ENCODE measurements around the gene MALRD1. TPM values are rescaled to one million over a fixed set of nuclear protein-coding genes. Genes with fewer than 3 reads are reported as not detected.

Gene MALRD1
- total RNA-seq, 1 experiment from 2014 or later: 0.69 TPM

GRCh38 chr10:19054289-19054835 is 5.8 kb downstream of the MALRD1 start:
- Histone ChIP-seq H3K36me3 (replicated peaks; ENCODE audit: control insufficient read depth, insufficient read depth, low read length) (no peaks in the 10 kb centered on the region), H3K4me3 (ENCODE audit: insufficient read depth, low read depth, low read length) (no peak overlapping the region), H3K27me3 (ENCODE audit: control insufficient read depth, insufficient read depth, low read length) (no peaks in the 10 kb centered on the region)
- no peak for DNase-seq

- H3K4me3 ChIP-seq (ENCODE audit: insufficient read depth, low read depth, low read length): no peak overlapping the region
- no peak for DNase-seq
- H3K36me3 ChIP-seq (replicated peaks; ENCODE audit: control insufficient read depth, insufficient read depth, low read length): no peaks in the 10 kb centered on the region
- no peaks in the 10 kb centered on the region for H3K27me3 ChIP-seq (ENCODE audit: control insufficient read depth, insufficient read depth, low read length)
Observed at GRCh38 chr10:19058046-19058445, 9.4 kb downstream of the MALRD1 start.

GRCh38 chr10:19063986-19064385 is 15.4 kb downstream of the MALRD1 start:
- no peak for DNase-seq
- Histone ChIP-seq H3K27me3 (ENCODE audit: control insufficient read depth, insufficient read depth, low read length) (no peaks in the 10 kb centered on the region), H3K4me3 (ENCODE audit: insufficient read depth, low read depth, low read length) (no peak overlapping the region), H3K36me3 (replicated peaks; ENCODE audit: control insufficient read depth, insufficient read depth, low read length) (no peaks in the 10 kb centered on the region)

GRCh38 chr10:19071946-19072345 is 23.3 kb downstream of the MALRD1 start:
- Histone ChIP-seq H3K36me3 (replicated peaks; ENCODE audit: control insufficient read depth, insufficient read depth, low read length) (no peaks in the 10 kb centered on the region), H3K27me3 (ENCODE audit: control insufficient read depth, insufficient read depth, low read length) (no peaks in the 10 kb centered on the region), H3K4me3 (ENCODE audit: insufficient read depth, low read depth, low read length) (no peak overlapping the region)
- DNase-seq: no peak

- Histone ChIP-seq H3K27me3 (ENCODE audit: control insufficient read depth, insufficient read depth, low read length) (no peaks in the 10 kb centered on the region), H3K36me3 (replicated peaks; ENCODE audit: control insufficient read depth, insufficient read depth, low read length) (no peaks in the 10 kb centered on the region), H3K4me3 (ENCODE audit: insufficient read depth, low read depth, low read length) (no peak overlapping the region)
- no peak for DNase-seq
Observed at GRCh38 chr10:19077276-19077675, 28.7 kb downstream of the MALRD1 start.

- no peak overlapping the region for H3K4me3 ChIP-seq (ENCODE audit: insufficient read depth, low read depth, low read length)
Observed at GRCh38 chr10:19096501-19097073, 48.0 kb downstream of the MALRD1 start.

GRCh38 chr10:19097151-19097550 is 48.5 kb downstream of the MALRD1 start:
- no peaks in the 10 kb centered on the region for H3K27me3 ChIP-seq (ENCODE audit: control insufficient read depth, insufficient read depth, low read length)
- H3K4me3 ChIP-seq (ENCODE audit: insufficient read depth, low read depth, low read length): no peak overlapping the region
- no peaks in the 10 kb centered on the region for H3K36me3 ChIP-seq (replicated peaks; ENCODE audit: control insufficient read depth, insufficient read depth, low read length)
- DNase-seq: no peak

More at GRCh38 chr10:19096501-19097073, 48.0 kb downstream of the MALRD1 start:
- peak; percentile 3 for DNase-seq
- no peaks in the 10 kb centered on the region for H3K36me3 ChIP-seq (replicated peaks; ENCODE audit: control insufficient read depth, insufficient read depth, low read length)
- no peaks in the 10 kb centered on the region for H3K27me3 ChIP-seq (ENCODE audit: control insufficient read depth, insufficient read depth, low read length)

GRCh38 chr10:19098803-19099202 is 50.2 kb downstream of the MALRD1 start:
- no peak overlapping the region for H3K4me3 ChIP-seq (ENCODE audit: insufficient read depth, low read depth, low read length)
- DNase-seq: no peak
- H3K27me3 ChIP-seq (ENCODE audit: control insufficient read depth, insufficient read depth, low read length): no peaks in the 10 kb centered on the region
- H3K36me3 ChIP-seq (replicated peaks; ENCODE audit: control insufficient read depth, insufficient read depth, low read length): no peaks in the 10 kb centered on the region

- H3K27me3 ChIP-seq (ENCODE audit: control insufficient read depth, insufficient read depth, low read length): no peaks in the 10 kb centered on the region
- H3K4me3 ChIP-seq (ENCODE audit: insufficient read depth, low read depth, low read length): no peak overlapping the region
- H3K36me3 ChIP-seq (replicated peaks; ENCODE audit: control insufficient read depth, insufficient read depth, low read length): no peaks in the 10 kb centered on the region
- DNase-seq: no peak
Observed at GRCh38 chr10:19107406-19107805, 58.8 kb downstream of the MALRD1 start.

- DNase-seq: no peak
- H3K36me3 ChIP-seq (replicated peaks; ENCODE audit: control insufficient read depth, insufficient read depth, low read length): no peaks in the 10 kb centered on the region
- H3K4me3 ChIP-seq (ENCODE audit: insufficient read depth, low read depth, low read length): no peak overlapping the region
- no peaks in the 10 kb centered on the region for H3K27me3 ChIP-seq (ENCODE audit: control insufficient read depth, insufficient read depth, low read length)
Observed at GRCh38 chr10:19111501-19112267, 63.1 kb downstream of the MALRD1 start.

GRCh38 chr10:19117438-19117837 is 68.8 kb downstream of the MALRD1 start:
- no peak overlapping the region for H3K4me3 ChIP-seq (ENCODE audit: insufficient read depth, low read depth, low read length)
- no peak for DNase-seq
- H3K27me3 ChIP-seq (ENCODE audit: control insufficient read depth, insufficient read depth, low read length): no peaks in the 10 kb centered on the region
- H3K36me3 ChIP-seq (replicated peaks; ENCODE audit: control insufficient read depth, insufficient read depth, low read length): no peaks in the 10 kb centered on the region

GRCh38 chr10:19119191-19119590 is 70.6 kb downstream of the MALRD1 start:
- no peak for DNase-seq
- H3K36me3 ChIP-seq (replicated peaks; ENCODE audit: control insufficient read depth, insufficient read depth, low read length): no peaks in the 10 kb centered on the region
- H3K4me3 ChIP-seq (ENCODE audit: insufficient read depth, low read depth, low read length): no peak overlapping the region
- no peaks in the 10 kb centered on the region for H3K27me3 ChIP-seq (ENCODE audit: control insufficient read depth, insufficient read depth, low read length)

- Histone ChIP-seq H3K36me3 (replicated peaks; ENCODE audit: control insufficient read depth, insufficient read depth, low read length) (no peaks in the 10 kb centered on the region), H3K4me3 (ENCODE audit: insufficient read depth, low read depth, low read length) (no peak overlapping the region), H3K27me3 (ENCODE audit: control insufficient read depth, insufficient read depth, low read length) (no peaks in the 10 kb centered on the region)
- DNase-seq: no peak
Observed at GRCh38 chr10:19120381-19120908, 71.8 kb downstream of the MALRD1 start.

- peak; percentile 1 for DNase-seq
- no peak overlapping the region for H3K4me3 ChIP-seq (ENCODE audit: insufficient read depth, low read depth, low read length)
- no peaks in the 10 kb centered on the region for H3K36me3 ChIP-seq (replicated peaks; ENCODE audit: control insufficient read depth, insufficient read depth, low read length)
- no peaks in the 10 kb centered on the region for H3K27me3 ChIP-seq (ENCODE audit: control insufficient read depth, insufficient read depth, low read length)
Observed at GRCh38 chr10:19133992-19134391, 85.4 kb downstream of the MALRD1 start.

- H3K27me3 ChIP-seq (ENCODE audit: control insufficient read depth, insufficient read depth, low read length): no peaks in the 10 kb centered on the region
- no peak overlapping the region for H3K4me3 ChIP-seq (ENCODE audit: insufficient read depth, low read depth, low read length)
- DNase-seq: no peak
- no peaks in the 10 kb centered on the region for H3K36me3 ChIP-seq (replicated peaks; ENCODE audit: control insufficient read depth, insufficient read depth, low read length)
Observed at GRCh38 chr10:19142967-19143366, 94.4 kb downstream of the MALRD1 start.
